Globus pallidus (tissue), 1 donor: ENCODE results near the gene RGS1.
A peak's percentile ranks its signal among the peaks of the same experiment; 100 is the strongest.

Source experiments
- DNase-seq: peaks from one replicate; pipeline ENCODE4 v3.0.0-alpha.2; 2015; ENCODE audit warnings: low spot score

The RGS1 gene

GRCh38 chr1:192553741-192554140 lies 21.8 kb upstream of the RGS1 start:
- DNase-seq = no peak

- DNase-seq = no peak
Measured at GRCh38 chr1:192554904-192555303, 20.7 kb upstream of the RGS1 start.

GRCh38 chr1:192555399-192555798 lies 20.2 kb upstream of the RGS1 start:
- DNase-seq = no peak

DNA sequence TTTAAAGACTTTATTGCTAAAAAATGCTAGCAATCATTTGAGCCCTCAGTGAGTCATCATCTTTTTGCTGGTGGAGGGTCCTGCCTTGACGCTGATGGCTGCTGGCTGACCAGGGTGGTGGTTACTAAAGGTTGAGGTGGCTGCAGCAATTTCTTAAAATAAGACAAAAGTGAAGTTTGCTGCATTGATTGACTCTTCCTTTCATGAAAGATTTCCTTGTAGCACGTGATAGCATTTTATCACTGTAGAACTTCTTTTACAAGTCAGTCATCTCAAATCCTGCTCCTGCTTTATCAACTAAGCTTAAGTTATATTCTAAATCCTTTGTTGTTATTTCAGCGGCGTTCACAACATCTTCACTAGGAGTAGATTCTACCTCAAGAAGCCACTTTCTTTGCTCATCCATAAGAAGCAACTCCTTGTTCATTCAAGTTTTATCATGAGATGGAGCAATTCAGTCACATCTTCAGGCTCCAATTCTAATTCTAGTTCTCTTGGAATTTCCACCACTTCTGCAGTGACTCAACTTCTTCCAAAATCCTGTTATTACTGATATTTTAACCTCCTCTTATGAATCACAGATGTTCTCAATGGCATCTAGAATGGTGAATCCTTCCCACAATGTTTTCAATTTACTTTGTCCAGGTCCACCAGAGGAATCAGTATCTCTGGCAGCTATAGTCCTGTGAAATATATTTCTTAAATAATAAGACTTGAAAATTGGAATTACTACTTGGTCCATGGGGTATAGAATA lies 17.6 kb upstream of the RGS1 start:
- no peak for DNase-seq

DNA sequence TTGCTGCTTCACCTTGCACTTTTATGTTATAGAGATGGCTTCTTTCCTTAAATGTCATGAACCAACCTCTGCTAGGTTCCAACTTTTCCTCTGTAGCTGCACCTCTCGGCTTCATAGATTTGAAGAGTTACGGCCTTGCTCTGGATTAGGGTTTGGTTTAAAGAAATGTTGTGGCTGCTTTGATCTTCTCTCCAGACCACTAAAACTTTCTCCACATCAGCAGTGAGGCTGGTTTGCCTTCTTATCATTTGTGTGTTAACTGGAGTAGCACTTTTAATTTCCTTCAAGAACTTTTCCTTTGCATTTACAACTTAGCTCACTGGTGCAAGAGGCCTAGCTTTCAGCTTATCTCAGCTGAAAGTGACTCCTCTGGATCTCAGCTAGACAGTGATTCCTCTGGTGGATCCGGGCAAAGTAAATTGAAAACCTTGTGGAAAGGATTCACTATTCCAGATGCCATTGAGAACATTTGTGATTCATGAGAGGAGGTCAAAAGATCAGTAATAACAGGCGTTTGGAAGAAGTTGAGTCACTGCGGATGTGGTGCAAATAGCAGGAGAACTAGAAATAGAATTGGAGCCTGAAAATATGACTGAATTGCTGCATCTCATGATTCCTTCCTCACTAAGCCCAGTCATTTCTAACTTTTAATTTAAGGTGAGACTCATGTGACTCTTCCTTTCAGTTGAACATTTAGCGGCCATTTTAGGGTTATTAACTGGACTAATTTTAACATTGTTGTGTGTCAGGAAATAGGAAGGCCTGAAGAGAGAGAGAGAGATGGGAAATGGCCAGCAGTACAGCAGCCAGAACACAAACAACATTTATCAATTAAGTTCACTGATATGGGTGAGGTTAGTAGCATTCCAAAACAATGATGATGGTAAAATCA lies 16.2 kb upstream of the RGS1 start:
- no peak for DNase-seq

GRCh38 chr1:192561301-192561700 lies 14.3 kb upstream of the RGS1 start:
- no peak for DNase-seq

DNA sequence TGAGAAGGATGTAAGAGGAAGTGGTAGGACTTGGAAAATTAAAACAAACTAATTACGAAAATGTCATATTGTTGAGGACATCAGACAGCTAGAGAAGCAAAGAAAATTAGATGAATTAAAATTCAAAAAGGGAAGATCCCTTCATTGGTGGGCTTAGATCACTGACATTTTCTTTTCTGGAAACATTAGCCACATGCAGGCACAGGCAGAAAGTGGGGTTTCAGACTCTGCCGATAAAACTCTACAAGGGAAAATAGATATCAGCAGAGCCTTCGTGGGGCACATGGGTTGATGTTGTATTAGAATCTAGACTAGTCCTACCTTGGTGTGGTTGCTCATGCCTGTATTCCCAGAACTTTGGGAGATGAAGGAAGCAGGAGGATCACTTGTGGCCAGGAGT lies 12.4 kb upstream of the RGS1 start:
- DNase-seq = no peak

GRCh38 chr1:192564099-192564498 lies 11.5 kb upstream of the RGS1 start:
- no peak for DNase-seq

- DNase-seq = no peak
Measured at GRCh38 chr1:192565946-192566345, 9.6 kb upstream of the RGS1 start.

- DNase-seq = no peak
Measured at GRCh38 chr1:192566657-192567056, 8.9 kb upstream of the RGS1 start.

GRCh38 chr1:192568063-192568462 lies 7.5 kb upstream of the RGS1 start:
- no peak for DNase-seq

DNA sequence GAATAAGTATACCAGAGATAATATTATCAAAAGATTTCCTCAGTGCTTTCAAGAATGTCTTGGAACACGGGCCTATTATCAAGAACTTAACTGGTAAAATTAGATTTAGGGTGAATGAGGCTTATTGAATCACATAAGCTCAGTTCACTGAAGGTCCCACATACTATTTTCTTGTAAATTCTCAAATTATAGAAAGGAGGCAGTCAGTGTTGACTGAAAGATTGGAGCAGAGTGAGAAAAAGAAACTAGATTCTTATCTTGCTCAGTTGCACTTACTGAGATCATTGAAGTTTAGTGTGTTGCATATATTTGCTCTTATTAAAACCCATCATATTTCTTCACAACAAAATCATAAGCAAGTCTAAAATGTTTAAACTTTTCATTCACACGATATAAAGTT lies 3.9 kb upstream of the RGS1 start:
- no peak for DNase-seq

- no peak for DNase-seq
Measured at GRCh38 chr1:192573499-192573898, 2.1 kb upstream of the RGS1 start.

- no peak for DNase-seq
Measured at GRCh38 chr1:192574073-192574472, 1.5 kb upstream of the RGS1 start.

DNA sequence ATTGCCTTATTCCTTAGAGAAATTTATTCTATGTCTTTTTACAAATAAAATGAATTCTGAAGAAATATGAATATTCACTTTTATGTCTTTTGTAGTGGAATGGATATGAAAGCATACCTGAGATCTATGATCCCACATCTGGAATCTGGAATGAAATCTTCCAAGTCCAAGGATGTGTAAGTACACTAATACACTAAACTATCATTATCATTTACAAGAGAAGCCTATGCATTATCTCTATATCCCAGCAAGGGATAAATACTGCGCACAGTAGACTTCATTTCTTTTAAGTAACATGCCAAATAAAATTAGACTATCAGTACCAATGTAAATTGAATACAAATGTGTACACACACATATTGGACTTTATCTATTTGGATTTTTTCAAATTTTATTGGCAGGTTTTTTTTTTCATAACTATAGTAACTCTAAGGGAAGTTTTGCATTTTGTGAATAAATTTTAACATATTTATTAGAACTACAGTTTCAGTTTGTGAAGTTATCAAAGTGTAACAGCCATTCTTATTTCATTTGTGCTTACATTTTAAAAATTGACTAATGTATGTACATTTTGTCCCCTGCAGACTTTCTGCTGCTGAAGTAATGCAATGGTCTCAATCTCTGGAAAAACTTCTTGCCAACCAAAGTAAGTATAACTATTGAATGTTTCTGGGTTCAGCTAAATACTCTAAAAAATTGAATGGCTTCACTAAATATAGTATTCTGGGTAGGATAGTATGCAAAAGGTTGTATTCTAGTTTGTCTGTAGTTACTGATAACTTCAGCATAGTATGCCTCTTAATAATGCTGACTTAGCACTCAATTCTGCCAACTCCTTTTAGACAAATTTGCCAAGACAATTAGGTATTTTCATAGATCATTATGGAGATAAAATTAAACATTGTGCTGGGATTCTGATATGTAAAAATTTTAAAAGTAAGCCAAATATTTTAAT lies 894 bp downstream of the RGS1 start:
- no peak for DNase-seq

- DNase-seq = no peak
Measured at GRCh38 chr1:192577145-192578140, 1.9 kb downstream of the RGS1 start.

GRCh38 chr1:192578144-192578909 lies 2.8 kb downstream of the RGS1 start:
- no peak for DNase-seq

GRCh38 chr1:192579010-192579738 lies 3.6 kb downstream of the RGS1 start:
- DNase-seq = no peak

- DNase-seq = peak; percentile 31
Measured at GRCh38 chr1:192580351-192580962, 4.9 kb downstream of the RGS1 start.
